PFSK-1 (cell line): ENCODE data around the gene GAS7.

Experiments used
- FOXP2 ChIP-seq: optimal IDR thresholded peaks from 2 replicates; pipeline ENCODE3; 2011; ENCODE audit warnings: borderline replicate concordance, control low read depth, inconsistent platforms; ENCODE audit not compliant: insufficient read depth; ENCODE audit errors: extremely low read length, extremely low read depth
- POLR2AphosphoS5 ChIP-seq: IDR thresholded peaks from 2 replicates; pipeline ENCODE4 v1.6.1; 2012; ENCODE audit warnings: low read depth, mild to moderate bottlenecking, control low read depth, low read length, moderate library complexity
- REST ChIP-seq, 2 experiments: IDR thresholded peaks; 2 replicates each; pipeline versions ENCODE4 v1.6.1 to v1.8.0; 2011 to 2012; ENCODE audit warnings: low read depth in 2 of 2, low read length in 2 of 2, control low read depth in 1 of 2, inconsistent platforms in 1 of 2, mild to moderate bottlenecking in 1 of 2, moderate library complexity in 1 of 2; ENCODE audit not compliant: insufficient read depth in 1 of 2
- SIN3A ChIP-seq: IDR thresholded peaks from 2 replicates; pipeline ENCODE4 v1.6.1; 2012; ENCODE audit warnings: mild to moderate bottlenecking, low read length, moderate library complexity, borderline replicate concordance; ENCODE audit not compliant: insufficient read depth
- TAF1 ChIP-seq: IDR thresholded peaks from 2 replicates; pipeline ENCODE4 v1.6.1; 2012; ENCODE audit warnings: low read length, control low read depth, borderline replicate concordance; ENCODE audit not compliant: insufficient read depth

Gene GAS7

GRCh38 chr17:10025976-10026901, 172.2 kb downstream of the GAS7 start:
- TF ChIP-seq FOXP2 (no peak), TAF1 (no peak), POLR2AphosphoS5 (no peak), REST (IDR thresholded peaks at IDR 0.05; ENCODE audit: insufficient read depth in 1 of 2, low read depth in 2 of 2, low read length in 2 of 2) (no peak), SIN3A (no peak)

GRCh38 chr17:10025224-10025623, 173.2 kb downstream of the GAS7 start:
- no peak for TF ChIP-seq TAF1
- no peak for TF ChIP-seq SIN3A
- TF ChIP-seq FOXP2: no peak
- no peak for TF ChIP-seq POLR2AphosphoS5
- TF ChIP-seq REST (IDR thresholded peaks at IDR 0.05; ENCODE audit: insufficient read depth in 1 of 2, low read depth in 2 of 2, low read length in 2 of 2): no peak

DNA sequence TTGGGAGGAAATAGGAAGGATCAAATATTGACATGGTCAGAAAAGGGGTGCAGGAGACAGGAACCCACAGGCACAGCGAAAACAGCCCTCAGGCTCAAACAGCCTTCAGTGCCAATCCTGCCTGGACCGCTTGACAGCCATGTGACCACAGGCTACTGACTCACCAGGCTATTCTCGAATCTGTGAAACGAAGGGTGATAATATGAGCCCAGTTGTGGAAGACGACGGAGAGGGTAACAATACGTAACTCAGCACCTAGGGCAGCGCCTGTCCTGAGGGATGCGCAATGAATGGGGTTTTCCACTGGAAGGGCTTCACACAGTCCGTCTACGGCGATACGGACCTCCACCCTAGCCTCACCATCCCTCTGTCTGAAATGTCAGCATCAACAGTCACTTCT, 176.0 kb downstream of the GAS7 start:
- no peak for TF ChIP-seq FOXP2
- peak; percentile 58 to 70; a peak in 2 of 4 replicates for TF ChIP-seq REST (IDR thresholded peaks at IDR 0.05; ENCODE audit: insufficient read depth in 1 of 2, low read depth in 2 of 2, low read length in 2 of 2)

DNA sequence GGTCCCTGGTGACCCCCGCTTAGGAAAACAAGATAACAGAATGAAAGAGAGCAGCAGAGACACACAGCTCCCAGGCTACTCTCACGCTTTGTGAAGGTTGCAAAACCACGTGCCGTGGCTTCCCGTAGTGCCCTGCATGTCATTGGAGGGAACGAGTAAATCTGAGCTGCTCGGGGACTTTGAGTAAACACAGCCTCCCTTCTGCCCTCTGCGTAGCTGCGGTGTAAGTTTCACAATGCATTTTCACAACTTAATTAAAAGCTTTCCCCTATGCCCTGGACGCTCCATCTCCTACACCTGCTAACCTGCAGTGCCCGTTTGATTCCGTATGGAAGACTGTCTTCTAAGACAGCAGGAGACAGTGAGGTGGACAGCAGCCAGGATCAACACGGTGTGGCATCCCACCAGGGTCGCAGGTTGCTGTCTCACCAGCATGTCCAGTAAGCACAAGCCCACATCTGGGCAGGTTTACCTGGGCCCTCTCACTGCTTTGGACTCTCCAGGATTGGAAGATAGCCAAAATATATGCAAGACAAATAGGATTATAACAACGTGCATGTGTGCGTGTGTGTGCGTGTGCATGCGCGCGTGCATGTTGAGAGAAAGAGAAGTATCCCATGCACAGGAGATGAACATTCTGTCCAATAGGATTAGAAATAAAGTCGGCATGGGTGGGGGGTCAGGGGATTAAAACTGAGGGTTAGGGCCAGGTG, 177.0 kb downstream of the GAS7 start:
- TF ChIP-seq REST (IDR thresholded peaks at IDR 0.05; ENCODE audit: insufficient read depth in 1 of 2, low read depth in 2 of 2, low read length in 2 of 2) (no peak), FOXP2 (no peak), TAF1 (no peak), POLR2AphosphoS5 (no peak), SIN3A (no peak)
